Testis (tissue), 2 donors: ENCODE results near the gene TMEM161B.

Experiments used
- POLR2A ChIP-seq: fragments of 450-650 bp; IDR thresholded peaks from one replicate; pipeline ENCODE4 v1.6.1; 2017; ENCODE audit warnings: antibody characterized with exemption, mild to moderate bottlenecking, moderate library complexity
- TF ChIP-seq, protein P1 (sequence below), 3 experiments: fragments of 450-650 bp in 2 of 3; fragments of 200-600 bp in 1 of 3; sonication (generic) in 1 of 3; IDR thresholded peaks; one replicate each; pipeline ENCODE4 v1.5.1; 2016 to 2019; ENCODE audit warnings: antibody characterized with exemption in 3 of 3, mild to moderate bottlenecking in 2 of 3, moderate library complexity in 1 of 3

GRCh38 chr5:88145221-88145610, 123.4 kb downstream of the TMEM161B start:
- TF ChIP-seq, protein P1, sequence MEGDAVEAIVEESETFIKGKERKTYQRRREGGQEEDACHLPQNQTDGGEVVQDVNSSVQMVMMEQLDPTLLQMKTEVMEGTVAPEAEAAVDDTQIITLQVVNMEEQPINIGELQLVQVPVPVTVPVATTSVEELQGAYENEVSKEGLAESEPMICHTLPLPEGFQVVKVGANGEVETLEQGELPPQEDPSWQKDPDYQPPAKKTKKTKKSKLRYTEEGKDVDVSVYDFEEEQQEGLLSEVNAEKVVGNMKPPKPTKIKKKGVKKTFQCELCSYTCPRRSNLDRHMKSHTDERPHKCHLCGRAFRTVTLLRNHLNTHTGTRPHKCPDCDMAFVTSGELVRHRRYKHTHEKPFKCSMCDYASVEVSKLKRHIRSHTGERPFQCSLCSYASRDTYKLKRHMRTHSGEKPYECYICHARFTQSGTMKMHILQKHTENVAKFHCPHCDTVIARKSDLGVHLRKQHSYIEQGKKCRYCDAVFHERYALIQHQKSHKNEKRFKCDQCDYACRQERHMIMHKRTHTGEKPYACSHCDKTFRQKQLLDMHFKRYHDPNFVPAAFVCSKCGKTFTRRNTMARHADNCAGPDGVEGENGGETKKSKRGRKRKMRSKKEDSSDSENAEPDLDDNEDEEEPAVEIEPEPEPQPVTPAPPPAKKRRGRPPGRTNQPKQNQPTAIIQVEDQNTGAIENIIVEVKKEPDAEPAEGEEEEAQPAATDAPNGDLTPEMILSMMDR (IDR thresholded peaks at IDR 0.05) = no peak
- no peak for TF ChIP-seq POLR2A
